Endothelial cell of umbilical vein (primary cell): ENCODE data around the gene FBXL17.

Source experiments
- EZH2 ChIP-seq: IDR thresholded peaks from 2 replicates; pipeline ENCODE4 v1.6.1; 2012; ENCODE audit warnings: borderline replicate concordance, low read depth, mild to moderate bottlenecking, moderate library complexity, low read length, inconsistent platforms; ENCODE audit not compliant: severe bottlenecking
- GATA2 ChIP-seq: IDR thresholded peaks from 2 replicates; pipeline ENCODE4 v1.7.0; 2011; ENCODE audit warnings: low read depth, mild to moderate bottlenecking, moderate library complexity, mixed read lengths, low read length; ENCODE audit not compliant: insufficient read length, insufficient read depth
- JUN ChIP-seq: IDR thresholded peaks from 2 replicates; pipeline ENCODE4 v1.6.1; 2011; ENCODE audit warnings: borderline replicate concordance, low read depth; ENCODE audit not compliant: insufficient read length, insufficient read depth
- MYC ChIP-seq: IDR thresholded peaks from one replicate; pipeline ENCODE4 v1.6.1; 2011; ENCODE audit warnings: mild to moderate bottlenecking, low read depth, low read length
- POLR2A ChIP-seq: IDR thresholded peaks from 2 replicates; pipeline ENCODE4 v1.6.1; 2012; ENCODE audit warnings: low read depth, mild to moderate bottlenecking, control low read depth, low read length
- POLR2AphosphoS5 ChIP-seq: IDR thresholded peaks from 2 replicates; pipeline ENCODE4 v1.6.1; 2012; ENCODE audit warnings: low read depth, mild to moderate bottlenecking, control low read depth, low read length, moderate library complexity; ENCODE audit not compliant: insufficient read depth
- TF ChIP-seq, protein P1 (sequence below): IDR thresholded peaks from 2 replicates; pipeline ENCODE4 v1.6.1; 2011; ENCODE audit not compliant: insufficient read depth, insufficient read length
- TF ChIP-seq, protein P2 (sequence below), 2 donors: IDR thresholded peaks; 1 replicate in 1 of 2; 2 replicates in 1 of 2; pipeline ENCODE4 v1.5.1; 2011; ENCODE audit warnings: low read length in 2 of 2, mild to moderate bottlenecking in 2 of 2, moderate library complexity in 2 of 2, control low read depth in 1 of 2, inconsistent platforms in 1 of 2, low read depth in 1 of 2; ENCODE audit not compliant: insufficient read depth in 1 of 2; ENCODE audit errors: extremely low read depth in 1 of 2

DNA sequence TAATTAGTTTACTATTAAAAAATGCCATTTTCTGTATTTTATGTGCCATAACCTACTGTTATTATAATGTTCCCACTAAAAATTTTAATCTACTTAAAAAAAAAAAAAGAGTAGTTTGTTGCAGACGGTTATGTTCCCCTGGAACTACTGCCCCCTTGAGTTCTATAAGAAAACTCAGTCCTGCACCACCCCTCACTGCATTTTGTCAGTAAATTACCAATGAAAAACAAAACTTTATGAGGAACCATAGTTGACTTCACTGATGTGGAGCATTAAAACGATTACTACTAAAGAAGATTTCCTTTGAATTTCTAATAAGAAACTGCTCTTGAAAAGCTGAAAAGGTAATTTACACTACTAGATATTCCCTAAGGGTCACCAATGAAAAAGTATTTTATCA lies 288.7 kb downstream of the FBXL17 start:
- TF ChIP-seq, protein P1, sequence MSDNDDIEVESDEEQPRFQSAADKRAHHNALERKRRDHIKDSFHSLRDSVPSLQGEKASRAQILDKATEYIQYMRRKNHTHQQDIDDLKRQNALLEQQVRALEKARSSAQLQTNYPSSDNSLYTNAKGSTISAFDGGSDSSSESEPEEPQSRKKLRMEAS, result no peak
- TF ChIP-seq, protein P2, sequence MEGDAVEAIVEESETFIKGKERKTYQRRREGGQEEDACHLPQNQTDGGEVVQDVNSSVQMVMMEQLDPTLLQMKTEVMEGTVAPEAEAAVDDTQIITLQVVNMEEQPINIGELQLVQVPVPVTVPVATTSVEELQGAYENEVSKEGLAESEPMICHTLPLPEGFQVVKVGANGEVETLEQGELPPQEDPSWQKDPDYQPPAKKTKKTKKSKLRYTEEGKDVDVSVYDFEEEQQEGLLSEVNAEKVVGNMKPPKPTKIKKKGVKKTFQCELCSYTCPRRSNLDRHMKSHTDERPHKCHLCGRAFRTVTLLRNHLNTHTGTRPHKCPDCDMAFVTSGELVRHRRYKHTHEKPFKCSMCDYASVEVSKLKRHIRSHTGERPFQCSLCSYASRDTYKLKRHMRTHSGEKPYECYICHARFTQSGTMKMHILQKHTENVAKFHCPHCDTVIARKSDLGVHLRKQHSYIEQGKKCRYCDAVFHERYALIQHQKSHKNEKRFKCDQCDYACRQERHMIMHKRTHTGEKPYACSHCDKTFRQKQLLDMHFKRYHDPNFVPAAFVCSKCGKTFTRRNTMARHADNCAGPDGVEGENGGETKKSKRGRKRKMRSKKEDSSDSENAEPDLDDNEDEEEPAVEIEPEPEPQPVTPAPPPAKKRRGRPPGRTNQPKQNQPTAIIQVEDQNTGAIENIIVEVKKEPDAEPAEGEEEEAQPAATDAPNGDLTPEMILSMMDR (IDR thresholded peaks at IDR 0.05; ENCODE audit: extremely low read depth in 1 of 2, insufficient read depth in 1 of 2, low read depth in 1 of 2, low read length in 2 of 2), result peak; percentile 24 to 48
- no peak for TF ChIP-seq POLR2A
- no peak for TF ChIP-seq GATA2
- TF ChIP-seq POLR2AphosphoS5, result no peak
- TF ChIP-seq MYC, result no peak
- no peak for TF ChIP-seq EZH2
- TF ChIP-seq JUN, result no peak
